Activated T-cell treated with anti-CD3 and anti-CD28 coated beads for 24 hours (primary cell): Measurements from ENCODE around the gene THRB.

Experiments
- DNase-seq: peaks from one replicate; pipeline ENCODE4 v3.0.0-alpha.2; 2020; ENCODE audit warnings: low read depth

THRB gene

DNA sequence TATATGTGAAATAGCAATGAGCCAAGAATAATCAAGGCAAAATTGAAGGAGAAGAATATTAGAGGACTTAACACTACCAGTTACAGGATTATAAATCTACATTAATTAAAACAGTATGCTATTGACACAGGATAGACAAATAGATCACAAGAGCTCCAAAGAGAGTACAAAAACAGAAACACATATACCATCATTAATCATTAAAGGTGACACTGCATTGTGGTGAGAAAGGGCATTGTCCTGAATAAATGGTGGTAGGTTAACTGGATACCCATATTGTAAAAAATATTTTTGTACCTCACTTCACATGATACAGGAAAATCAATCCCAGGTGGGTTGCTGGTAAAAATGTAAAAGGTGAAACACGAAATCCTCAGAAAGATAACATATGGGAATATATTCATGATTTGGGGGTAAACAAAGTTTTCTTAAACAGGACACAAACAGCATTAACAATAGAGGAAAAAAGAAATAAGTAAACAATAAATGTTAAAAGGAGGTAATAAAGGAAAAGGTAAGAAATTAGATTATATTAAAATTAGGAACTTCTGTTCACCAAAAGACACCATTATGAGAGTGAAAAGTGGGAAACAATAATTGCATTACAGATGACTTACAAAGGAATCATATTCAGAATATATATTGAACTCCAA lies 145.2 kb downstream of the THRB start:
- no peak for DNase-seq

DNA sequence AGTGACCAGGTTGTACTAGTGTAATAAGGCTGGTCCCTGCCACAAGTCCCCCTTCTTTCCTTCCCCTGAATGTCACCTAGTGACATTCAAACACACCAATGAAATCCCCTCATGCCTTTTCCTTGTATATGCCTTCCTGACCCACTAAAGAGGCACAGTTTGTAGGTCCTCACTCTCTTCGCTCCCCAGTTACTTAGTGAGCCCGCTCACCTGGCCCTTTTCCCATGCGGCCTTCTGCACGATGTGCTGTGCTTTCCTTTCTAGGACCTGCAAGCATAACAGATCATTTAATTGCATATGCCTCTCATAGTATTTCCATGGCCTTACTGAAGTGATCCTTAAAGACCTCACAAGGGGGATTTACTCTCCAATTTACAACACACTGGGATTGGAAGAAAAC lies 146.3 kb downstream of the THRB start:
- DNase-seq, result no peak

DNA sequence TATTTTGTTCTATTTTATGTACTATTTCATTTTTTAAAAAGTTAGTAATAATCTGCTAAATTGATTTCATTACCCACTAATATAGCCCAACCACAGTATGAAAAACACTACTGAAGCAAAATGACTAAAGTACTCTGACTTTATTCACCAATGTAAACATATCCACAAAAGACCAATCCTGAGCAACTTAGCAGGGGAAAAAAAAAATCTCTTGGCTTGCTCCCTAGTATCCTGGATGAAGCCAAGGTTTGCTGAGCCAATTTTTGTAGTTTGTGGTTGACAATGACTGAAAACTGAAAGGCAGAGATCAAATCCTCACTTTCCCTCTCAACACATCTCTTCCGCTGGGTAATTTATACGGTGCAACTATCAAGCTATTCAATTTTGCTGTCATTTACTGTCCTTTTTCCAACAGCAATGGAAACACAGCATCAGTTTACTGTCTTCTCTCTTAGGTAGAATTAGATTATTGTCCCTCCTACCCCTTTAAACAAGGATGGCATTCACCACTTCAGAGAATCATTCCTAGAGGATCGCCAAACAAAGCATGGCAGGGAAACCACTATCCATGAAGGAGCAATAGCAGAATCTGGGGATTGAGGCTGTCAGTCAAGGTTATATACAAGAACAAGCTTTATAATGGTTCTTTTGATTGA lies 149.7 kb downstream of the THRB start:
- no peak for DNase-seq

DNA sequence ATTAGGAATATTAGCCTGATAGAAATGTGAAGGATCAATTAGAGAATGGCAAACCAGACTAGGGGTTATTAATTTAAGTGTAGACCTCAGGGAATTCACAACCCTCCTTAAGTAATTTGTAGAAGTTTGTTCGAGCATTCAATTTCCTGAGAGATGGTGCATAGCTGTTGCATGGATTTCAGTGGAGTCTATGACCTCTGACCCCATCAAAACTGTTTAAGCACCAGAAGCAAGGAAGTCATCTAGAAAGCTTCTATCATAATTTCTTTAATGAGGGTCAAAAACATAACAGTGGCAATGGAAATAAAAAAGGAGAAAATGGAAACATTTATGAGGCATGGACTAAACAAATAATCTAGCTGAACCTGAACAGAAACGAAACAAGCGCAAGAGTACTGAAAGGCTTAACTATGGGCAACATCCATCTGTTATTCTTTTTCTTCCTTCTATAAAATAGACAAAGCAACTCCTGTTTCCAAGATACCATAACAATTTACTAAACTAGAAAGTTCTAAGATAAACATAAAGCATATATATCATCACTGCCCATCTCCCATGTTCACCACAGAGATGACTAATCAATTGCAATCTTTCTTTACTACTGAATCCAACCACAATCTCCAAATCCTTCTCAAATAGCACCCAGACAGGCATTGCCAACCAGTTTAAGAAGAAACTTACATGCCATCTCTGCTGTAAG lies 151.4 kb downstream of the THRB start:
- DNase-seq, result no peak

DNA sequence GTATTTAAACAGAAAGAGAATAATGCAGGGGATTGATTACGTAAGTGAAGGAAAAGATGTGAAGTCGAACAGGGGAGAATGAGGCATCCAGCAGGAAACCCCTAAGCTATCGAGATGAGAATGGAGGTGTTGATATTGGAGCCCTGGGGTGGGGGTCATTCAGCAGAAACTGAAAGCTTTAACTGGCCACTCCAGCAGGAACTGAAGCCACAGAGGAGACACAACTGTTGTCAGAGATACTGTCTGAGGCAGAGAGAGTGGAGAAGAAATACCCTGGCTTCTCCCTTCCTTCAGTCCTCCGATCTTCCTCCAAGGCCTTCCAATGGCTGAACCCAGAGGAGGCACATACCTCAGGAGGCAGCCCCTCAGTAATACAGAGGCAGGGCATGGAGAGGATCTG lies 152.4 kb downstream of the THRB start:
- no peak for DNase-seq

DNA sequence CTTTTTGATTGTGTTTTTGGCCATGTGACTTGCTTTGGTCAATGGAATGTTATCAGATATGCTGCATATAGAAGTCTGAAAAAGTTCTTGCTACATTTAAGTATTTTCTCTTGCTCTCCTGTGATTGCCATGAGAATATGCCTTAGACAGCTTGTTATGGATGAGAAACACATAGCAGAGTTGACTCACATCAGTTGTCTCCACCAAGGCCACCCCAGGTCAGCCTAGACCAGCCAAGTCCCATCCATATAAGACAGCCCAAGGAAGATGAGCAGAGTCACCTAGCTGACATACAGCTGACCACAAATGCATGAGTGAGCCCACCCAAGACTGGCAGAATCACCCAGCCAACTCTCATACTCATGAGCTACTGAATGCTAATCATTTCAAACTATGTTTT lies 153.0 kb downstream of the THRB start:
- DNase-seq, result no peak

DNA sequence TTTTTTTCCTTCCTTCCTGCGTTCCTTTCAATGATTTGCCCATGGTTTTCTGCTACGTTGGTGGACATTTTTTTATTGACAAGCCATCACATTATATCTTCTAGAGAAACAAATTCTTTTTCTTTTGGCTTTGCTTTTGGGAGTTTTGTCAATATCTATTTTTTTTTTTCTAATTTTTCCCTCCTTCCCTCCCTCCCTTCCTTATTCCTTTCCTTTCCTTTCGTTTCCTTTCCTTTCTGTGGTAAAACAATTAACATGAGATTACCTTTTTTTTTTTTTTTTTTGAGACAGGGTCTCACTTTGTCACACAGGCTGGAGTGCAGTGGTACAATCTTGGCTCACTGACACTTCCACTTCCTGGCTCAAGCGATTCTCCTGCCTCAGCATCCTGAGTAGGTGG lies 153.7 kb downstream of the THRB start:
- no peak for DNase-seq

DNA sequence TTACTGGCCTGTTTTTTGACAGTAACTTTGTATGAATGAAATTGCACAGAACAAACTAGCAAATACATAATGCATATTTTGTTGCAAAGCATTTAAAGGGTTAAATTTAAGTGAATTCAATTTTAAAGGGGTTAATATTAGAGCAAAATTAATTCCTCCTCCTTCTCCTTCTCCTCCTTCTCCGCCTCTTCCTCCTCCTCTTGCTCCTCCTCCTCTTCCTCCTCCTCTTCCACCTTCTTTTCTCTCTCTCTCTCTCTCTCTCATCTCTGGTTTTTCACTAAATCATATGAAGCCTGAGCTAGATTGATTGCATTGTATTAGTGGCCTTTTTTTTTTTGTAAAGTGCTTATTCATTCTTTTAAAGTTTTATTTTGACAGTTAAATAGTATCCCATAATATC lies 154.5 kb downstream of the THRB start:
- no peak for DNase-seq

DNA sequence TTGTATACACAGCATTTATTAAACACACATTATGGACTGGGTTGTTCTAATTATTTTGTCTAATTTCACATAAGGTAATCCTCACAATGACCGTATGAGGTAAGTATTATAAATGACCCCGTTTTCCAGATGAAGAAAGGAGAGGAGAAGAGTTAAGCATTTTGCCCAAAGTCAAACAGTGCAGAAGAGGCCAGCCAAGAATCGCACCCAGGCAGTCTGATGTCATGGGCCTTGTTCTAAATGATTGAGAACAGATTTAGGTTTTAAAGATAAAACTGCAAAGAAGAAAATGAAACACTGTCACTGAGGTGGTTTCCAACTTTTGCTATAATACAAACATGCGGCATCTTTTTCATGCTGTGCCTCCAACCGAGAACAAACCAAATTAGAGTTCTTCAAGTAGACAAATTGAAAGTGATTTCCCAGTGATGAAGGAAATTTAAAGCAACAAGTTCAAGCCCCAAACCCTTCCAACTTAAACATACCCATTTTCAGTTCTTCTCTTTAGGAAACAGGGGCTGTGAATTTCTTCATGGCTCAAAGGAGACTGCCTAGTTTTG lies 155.3 kb downstream of the THRB start:
- DNase-seq, result no peak

DNA sequence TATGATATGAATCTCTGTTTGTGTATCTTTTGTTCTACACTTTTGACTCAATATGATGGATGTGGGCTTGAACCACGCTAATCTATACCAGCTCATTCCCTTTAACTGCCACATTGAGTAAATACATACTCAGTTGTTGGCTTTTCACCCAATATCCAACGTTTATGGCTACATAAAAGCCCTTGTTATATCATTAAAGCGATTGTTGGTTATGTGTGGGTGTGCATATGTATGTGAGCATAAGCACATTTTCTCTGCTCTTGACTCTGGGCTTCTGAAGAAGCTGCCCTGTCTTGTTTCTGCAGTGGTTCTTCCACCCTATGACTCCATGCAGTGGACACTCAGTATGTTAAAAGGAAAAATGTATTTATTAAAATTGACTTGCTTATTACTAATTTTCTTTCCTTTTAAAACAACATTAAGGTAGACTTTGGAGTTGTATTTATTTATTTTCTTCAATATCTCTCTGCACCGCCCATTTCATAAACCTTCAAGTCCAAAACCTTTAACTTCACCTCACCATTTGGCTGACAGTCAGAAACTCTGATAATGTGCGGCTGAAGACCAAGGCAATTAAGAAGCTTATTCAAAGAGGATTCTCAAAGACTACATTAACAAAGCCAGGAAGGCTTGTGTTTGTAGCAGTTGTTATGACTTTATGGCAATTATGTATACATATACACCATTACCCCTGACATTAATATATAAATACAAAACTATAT lies 156.1 kb downstream of the THRB start:
- DNase-seq, result no peak

DNA sequence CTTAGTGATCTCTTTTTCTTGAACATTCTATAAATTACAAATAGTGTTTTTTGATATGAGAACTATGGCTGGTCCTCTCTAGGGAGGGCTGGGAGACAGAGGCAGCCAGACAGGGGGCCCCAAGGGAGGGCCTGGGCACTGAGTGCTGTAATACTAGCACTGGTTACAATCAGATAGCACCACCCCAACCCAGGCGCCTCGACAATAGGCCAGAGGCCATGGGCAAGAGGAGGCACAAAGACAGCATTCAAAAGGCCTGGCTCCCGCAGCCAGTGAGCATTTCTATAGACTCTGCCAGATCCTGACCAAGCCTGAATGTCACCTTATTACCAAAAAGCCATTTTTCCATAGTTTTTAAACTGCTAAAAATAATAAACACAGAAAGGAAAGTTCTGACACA lies 158.5 kb downstream of the THRB start:
- DNase-seq, result no peak

DNA sequence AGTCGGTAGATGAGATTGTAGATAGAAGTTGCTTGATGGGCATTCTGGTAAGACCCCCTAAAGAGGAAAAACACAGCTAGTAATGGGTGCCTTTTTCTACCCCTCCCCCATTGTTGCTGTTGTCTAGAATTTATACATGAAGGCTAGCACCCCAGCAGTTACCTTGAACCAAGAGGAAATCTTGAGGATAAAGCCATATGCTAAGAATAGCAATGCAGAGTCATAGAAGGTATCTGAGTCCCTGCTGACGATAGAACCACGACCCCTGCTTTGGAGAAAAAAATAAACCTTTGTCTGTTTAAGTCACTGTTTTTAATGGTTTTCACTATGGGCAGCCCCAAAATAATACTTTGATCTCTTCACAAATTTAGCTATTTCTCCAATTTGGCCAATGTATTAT lies 162.6 kb downstream of the THRB start:
- no peak for DNase-seq

DNA sequence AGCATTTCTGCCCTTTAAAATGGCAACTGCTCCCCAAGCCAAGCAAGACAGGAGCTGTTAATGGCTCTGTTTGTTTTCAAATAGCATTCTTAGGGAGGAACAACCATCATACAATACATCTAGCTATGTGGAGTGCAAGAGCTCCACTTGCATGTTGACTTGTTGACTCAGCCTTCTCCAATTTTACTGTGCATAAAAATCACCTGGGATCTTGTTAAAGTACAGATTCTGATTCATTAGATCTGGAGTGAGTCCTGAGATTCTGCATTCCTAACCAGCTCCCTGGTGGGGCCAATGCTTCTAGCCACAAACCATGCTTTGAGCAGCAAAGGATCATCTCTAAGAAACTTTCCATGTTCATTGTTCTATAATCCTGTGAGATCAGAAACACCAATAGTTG lies 171.4 kb downstream of the THRB start:
- no peak for DNase-seq

DNA sequence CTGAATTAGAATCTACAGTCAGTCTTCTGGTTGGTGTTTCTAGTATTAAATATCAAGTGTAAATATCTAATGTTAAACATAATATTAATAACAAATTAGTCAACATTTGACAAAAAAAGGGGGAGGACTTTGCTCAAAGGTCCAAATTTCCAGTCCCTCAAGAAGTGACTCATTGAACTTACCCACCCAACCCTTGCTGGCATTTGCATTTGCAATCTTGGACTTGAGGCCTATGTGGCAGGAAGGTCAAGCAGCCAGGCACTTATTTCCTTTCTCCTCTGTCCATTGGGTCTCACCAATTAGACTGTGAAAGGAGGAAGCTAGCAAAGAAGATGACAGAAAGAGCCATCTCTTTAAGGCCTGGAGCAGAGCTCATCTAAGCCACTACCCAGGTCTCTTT lies 174.0 kb downstream of the THRB start:
- no peak for DNase-seq

DNA sequence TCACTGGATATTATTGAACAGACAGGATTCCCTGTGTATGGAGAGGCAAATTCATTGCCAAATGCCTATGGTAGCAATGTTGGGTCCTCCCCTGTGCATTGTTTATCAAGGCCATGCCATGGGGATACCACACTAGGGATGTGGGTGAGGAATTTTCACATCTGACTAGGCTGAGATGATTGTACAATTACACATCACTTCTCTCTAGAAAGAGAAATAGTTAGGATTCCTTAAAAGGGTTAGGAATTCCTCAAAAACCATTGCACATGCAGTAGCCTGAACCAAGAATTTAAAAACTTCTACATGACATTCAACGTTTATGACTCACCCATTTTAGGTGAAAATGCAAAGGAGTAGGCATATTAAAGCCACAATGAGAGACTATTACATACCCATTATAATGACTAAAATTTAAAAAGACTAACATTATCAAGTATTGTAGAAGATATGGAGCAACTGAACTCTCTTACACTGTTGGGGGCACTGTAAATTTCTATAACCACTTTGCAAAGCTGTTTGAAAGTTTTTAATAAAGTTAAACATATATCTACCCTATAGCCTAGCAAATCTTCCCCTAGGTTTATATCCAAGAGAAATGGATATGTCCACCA lies 175.9 kb downstream of the THRB start:
- no peak for DNase-seq

DNA sequence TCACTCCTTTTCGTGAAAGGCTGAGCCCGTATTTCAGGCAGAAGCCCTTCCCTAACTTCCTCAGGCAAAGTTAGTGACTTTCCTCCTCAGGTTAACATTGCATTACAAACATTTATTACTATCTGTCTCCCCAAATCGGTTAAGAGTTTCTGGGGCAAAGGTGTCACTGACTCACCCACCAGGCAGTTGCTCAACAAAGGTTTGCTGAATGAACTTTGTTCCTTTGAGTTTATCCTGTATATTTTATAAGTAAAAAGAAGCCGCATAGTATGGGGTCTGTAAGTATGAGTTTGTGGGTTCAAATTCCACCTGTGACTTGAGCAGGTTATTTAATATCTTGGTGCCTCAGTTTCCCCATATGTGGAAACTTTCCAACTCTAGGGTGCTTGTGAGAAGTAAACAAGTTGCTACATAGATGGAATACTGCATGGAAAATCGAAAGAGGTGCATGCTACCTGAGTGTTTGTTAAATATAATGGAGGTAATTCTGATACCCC lies 177.7 kb downstream of the THRB start:
- DNase-seq, result no peak

DNA sequence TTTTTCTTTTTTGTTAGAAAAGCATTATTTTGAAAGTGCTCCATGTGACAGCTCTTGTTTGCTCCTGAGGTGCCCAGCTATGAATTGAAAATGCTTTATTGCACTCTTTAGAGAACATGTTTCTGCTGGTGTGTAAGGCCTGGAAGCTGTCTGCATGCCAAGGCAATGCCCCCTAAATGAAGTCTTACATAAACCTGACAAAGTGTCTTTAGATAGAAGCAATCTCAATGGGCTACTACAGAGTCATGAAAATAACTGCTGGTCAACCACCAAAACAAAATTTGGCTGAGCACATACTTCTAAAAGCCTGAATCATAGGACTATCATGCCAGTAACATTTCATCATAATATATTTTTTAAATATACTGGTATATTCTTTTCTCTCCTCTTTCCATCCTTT lies 178.7 kb downstream of the THRB start:
- DNase-seq, result no peak

DNA sequence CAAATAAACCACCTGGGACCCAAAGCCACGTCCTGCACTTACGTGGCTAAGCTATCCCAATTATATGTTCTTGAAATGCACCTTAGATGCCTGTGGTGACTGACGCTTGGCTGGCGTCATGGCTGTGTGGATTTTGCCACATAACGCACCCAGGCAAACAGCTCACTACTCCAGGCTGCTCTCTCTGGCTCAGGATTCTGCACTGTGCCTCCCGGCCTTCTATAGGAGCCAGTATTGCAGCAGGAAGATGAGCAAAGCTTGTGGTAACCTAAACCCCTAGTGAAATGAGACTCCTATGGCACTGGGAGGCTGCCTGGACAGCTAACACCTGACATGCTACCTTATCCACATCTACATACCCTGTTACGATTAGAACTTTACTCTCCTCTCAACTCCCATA lies 179.3 kb downstream of the THRB start:
- DNase-seq, result no peak

DNA sequence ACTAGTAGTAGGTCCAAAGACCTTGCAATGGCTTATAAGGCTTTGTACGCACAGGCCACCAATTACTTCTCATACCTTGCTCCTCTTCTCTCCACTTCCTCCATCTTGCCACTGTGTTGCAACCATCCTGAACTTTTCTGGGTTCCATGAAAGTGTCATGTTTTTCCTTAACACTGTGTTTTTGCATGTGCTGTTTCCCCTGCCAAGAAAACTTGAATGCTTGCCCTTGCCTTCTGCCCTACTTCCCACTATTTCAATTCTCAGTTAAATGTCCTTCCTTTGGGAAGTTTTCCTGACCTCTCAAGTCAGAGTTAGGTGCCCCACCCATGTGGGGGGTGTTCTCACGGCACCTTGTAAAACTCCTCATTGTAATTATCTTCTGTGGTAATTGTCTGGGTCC lies 182.8 kb downstream of the THRB start:
- DNase-seq, result no peak

DNA sequence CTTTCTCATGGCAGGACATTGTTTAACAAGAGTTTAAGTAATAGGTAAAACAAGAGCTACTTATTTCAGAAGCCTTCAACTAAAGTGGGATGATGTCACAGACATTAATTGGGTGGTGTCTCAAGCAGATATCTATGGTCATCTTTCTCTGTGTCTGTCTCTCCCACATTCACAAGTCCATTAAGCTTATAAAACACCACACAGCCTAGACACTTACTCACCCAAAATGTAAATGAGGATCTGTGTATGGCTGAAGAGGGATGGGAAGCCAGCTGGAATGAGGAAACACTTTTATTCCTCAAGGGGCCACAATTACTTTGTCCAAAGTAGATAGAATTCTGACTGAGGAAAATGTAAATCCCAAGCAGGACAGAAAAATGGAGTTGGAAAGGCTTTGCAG lies 183.8 kb downstream of the THRB start:
- no peak for DNase-seq

DNA sequence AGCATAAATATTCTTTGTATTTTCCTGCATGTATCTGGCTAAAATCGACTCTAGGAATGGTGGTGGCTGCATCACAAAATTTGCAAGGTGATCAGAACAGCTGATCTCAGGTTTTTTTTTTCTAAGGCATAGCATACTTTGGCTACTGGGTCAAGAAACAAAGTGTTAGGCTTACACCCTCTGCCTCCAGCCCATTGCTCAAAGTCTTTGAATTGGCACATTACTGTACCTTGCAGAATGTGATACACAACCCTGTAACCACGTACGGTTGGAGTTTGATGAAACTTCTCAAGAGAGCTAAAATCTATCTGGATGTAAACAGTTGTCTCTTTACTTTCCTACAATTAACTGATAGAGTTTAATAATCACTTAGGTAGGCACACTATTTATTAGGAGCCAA lies 188.1 kb downstream of the THRB start:
- DNase-seq, result no peak
